Colonic mucosa (tissue), 4 donors: Measurements from ENCODE around the gene EPHB1. TPM values are rescaled to one million over a fixed set of nuclear protein-coding genes. Genes with fewer than 3 reads are reported as not detected.
"Not testable (repeated sequence)": the region's sequence is repeated elsewhere in the genome, so short reads cannot be mapped to it uniquely, and the experiment has no call there.

Source experiments
- DNase-seq: peaks from one replicate; pipeline ENCODE4 v3.0.0-alpha.2; 2020
- H3K27ac ChIP-seq: fragments of 200-600 bp; one replicate; pipeline ENCODE4 v1.8.0; 2021
- H3K27me3 ChIP-seq: fragments of 200-600 bp; one replicate; pipeline ENCODE4 v1.8.0; 2021
- H3K36me3 ChIP-seq: fragments of 200-600 bp; one replicate; pipeline ENCODE4 v1.8.0; 2021
- H3K4me1 ChIP-seq: fragments of 200-600 bp; one replicate; pipeline ENCODE4 v1.8.0; 2021; ENCODE audit warnings: mild to moderate bottlenecking
- H3K4me3 ChIP-seq: fragments of 200-600 bp; one replicate; pipeline ENCODE4 v1.8.0; 2021
- H3K9ac ChIP-seq, 2 donors: one replicate each; pipeline ENCODE4 v1.7.0; 2013; ENCODE audit warnings: control low read depth in 2 of 2, low read depth in 2 of 2, low read length in 2 of 2
- H3K9me3 ChIP-seq: fragments of 200-600 bp; one replicate; pipeline ENCODE4 v1.8.0; 2021
- CTCF ChIP-seq: fragments of 200-600 bp; IDR thresholded peaks from one replicate; pipeline ENCODE4 v1.8.0; 2022; ENCODE audit warnings: antibody characterized with exemption, mild to moderate bottlenecking
- intact Hi-C: fragments of 100-400 bp; cut with DNase I; formaldehyde crosslinking; loops from one replicate; pipeline ENCODE4 v1.14.1; 2022
- total RNA-seq, 2 donors: library from RNA; stranded (reverse); fragmentation: NEBNext Ultra II Directional in 1 of 2; extraction: Animal tissue kit (Norgen Biotek cat#: 25700) in 1 of 2; gene quantifications; one replicate each; pipeline ENCODE4 v1.2.1, GENCODE V29; 2021
- donor health status: healthy.
- donor health status: DM: no; HTN: no; CAD: no.
- donor health status: DM: no; HTN: no; CAD: no.

EPHB1 gene
- total RNA-seq, 2 donors from 2014 or later = 0.40 to 0.74 TPM

GRCh38 chr3:135056733-135057310 lies 261.8 kb downstream of the EPHB1 start:
- no peak overlapping the region for H3K9ac ChIP-seq
- intact Hi-C loops = no loop called here
- no peak for TF ChIP-seq CTCF
- H3K27ac ChIP-seq = no peak overlapping the region
- no peaks in the 10 kb centered on the region for H3K4me1 ChIP-seq
- no peak for DNase-seq
- H3K36me3 ChIP-seq = no peaks in the 10 kb centered on the region
- H3K9me3 ChIP-seq = no peaks in the 10 kb centered on the region
- H3K27me3 ChIP-seq = no peaks in the 10 kb centered on the region
- no peak overlapping the region for H3K4me3 ChIP-seq

- H3K4me3 ChIP-seq = no peak overlapping the region
- H3K27me3 ChIP-seq = no peaks in the 10 kb centered on the region
- H3K27ac ChIP-seq = no peak overlapping the region
- H3K9me3 ChIP-seq = no peaks in the 10 kb centered on the region
- no peak for DNase-seq
- intact Hi-C loops = no loop called here
- H3K36me3 ChIP-seq = no peaks in the 10 kb centered on the region
- TF ChIP-seq CTCF = no peak
- H3K9ac ChIP-seq = no peak overlapping the region
- no peaks in the 10 kb centered on the region for H3K4me1 ChIP-seq
Measured at GRCh38 chr3:135057996-135058395, 262.9 kb downstream of the EPHB1 start.

- Histone ChIP-seq H3K4me3 (no peak overlapping the region), H3K27me3 (no peaks in the 10 kb centered on the region), H3K4me1 (no peaks in the 10 kb centered on the region), H3K27ac (no peak overlapping the region), H3K9ac (no peak overlapping the region), H3K9me3 (no peaks in the 10 kb centered on the region), H3K36me3 (no peaks in the 10 kb centered on the region)
- intact Hi-C loops = no loop called here
- TF ChIP-seq CTCF = no peak
- DNase-seq = no peak
Measured at GRCh38 chr3:135059580-135059979, 264.5 kb downstream of the EPHB1 start.

- intact Hi-C loops, H3K36me3 ChIP-seq, H3K27me3 ChIP-seq, H3K4me1 ChIP-seq, DNase-seq, H3K9ac ChIP-seq, H3K9me3 ChIP-seq, H3K27ac ChIP-seq, H3K4me3 ChIP-seq: not testable (repeated sequence)
Measured at GRCh38 chr3:135066844-135067727, 272.0 kb downstream of the EPHB1 start.

- H3K9me3 ChIP-seq = no peaks in the 10 kb centered on the region
- intact Hi-C loops = no loop called here
- no peak for TF ChIP-seq CTCF
- no peaks in the 10 kb centered on the region for H3K36me3 ChIP-seq
- no peaks in the 10 kb centered on the region for H3K27me3 ChIP-seq
- H3K27ac ChIP-seq = no peak overlapping the region
- no peaks in the 10 kb centered on the region for H3K4me1 ChIP-seq
- H3K9ac ChIP-seq = no peak overlapping the region
- no peak for DNase-seq
- H3K4me3 ChIP-seq = no peak overlapping the region
Measured at GRCh38 chr3:135068011-135068410, 273.0 kb downstream of the EPHB1 start.

- Histone ChIP-seq H3K9me3 (no peaks in the 10 kb centered on the region), H3K27ac (no peak overlapping the region), H3K27me3 (no peaks in the 10 kb centered on the region), H3K9ac (no peak overlapping the region), H3K4me3 (no peak overlapping the region), H3K4me1 (no peaks in the 10 kb centered on the region), H3K36me3 (no peaks in the 10 kb centered on the region)
- intact Hi-C loops = no loop called here
- no peak for DNase-seq
- no peak for TF ChIP-seq CTCF
Measured at GRCh38 chr3:135069406-135069805, 274.3 kb downstream of the EPHB1 start.
